Endothelial cell (in vitro differentiated cells): ENCODE measurements around the gene PCDHB10. TPM values are rescaled to one million over a fixed set of nuclear protein-coding genes. Genes with fewer than 3 reads are reported as not detected.
A peak's percentile ranks its signal among the peaks of the same experiment; 100 is the strongest.
"Not testable (repeated sequence)": the region's sequence is repeated elsewhere in the genome, so short reads cannot be mapped to it uniquely, and the experiment has no call there.

Experiments
- DNase-seq: peaks from one replicate; pipeline ENCODE4 v3.0.0; 2021; ENCODE audit warnings: low spot score
- H3K27ac Mint-ChIP-seq: one replicate; pipeline ENCODE4 v1.8.0; 2021; ENCODE audit warnings: mixed read lengths, inconsistent platforms; ENCODE audit not compliant: unreplicated experiment
- H3K27me3 Mint-ChIP-seq: one replicate; pipeline ENCODE4 v1.8.0; 2021; ENCODE audit warnings: mild to moderate bottlenecking, moderate library complexity, mixed read lengths, inconsistent platforms; ENCODE audit not compliant: unreplicated experiment
- H3K36me3 Mint-ChIP-seq: one replicate; pipeline ENCODE4 v1.8.0; 2021; ENCODE audit warnings: mild to moderate bottlenecking, low read depth, mixed read lengths, inconsistent platforms; ENCODE audit not compliant: unreplicated experiment
- H3K4me1 Mint-ChIP-seq: one replicate; pipeline ENCODE4 v1.8.0; 2021; ENCODE audit warnings: mild to moderate bottlenecking, mixed read lengths, inconsistent platforms; ENCODE audit not compliant: unreplicated experiment
- H3K4me3 Mint-ChIP-seq: one replicate; pipeline ENCODE4 v1.8.0; 2021; ENCODE audit warnings: mild to moderate bottlenecking, mixed read lengths, inconsistent platforms; ENCODE audit not compliant: unreplicated experiment
- H3K9me3 Mint-ChIP-seq: one replicate; pipeline ENCODE4 v1.8.0; 2021; ENCODE audit warnings: mixed read lengths, inconsistent platforms; ENCODE audit not compliant: unreplicated experiment
- CTCF ChIP-seq: fragments of 200-600 bp; sonication (generic); IDR thresholded peaks from one replicate; pipeline ENCODE4 v1.5.0; 2021; ENCODE audit warnings: antibody characterized with exemption; ENCODE audit not compliant: unreplicated experiment
- total RNA-seq: library from RNA; stranded (reverse); fragmentation: NEBNext Ultra II Directional; extraction: Animal tissue kit (Norgen Biotek cat#: 25700); gene quantifications from one replicate; pipeline ENCODE4 v1.2.1, GENCODE V29; 2021; ENCODE audit not compliant: unreplicated experiment

The PCDHB10 gene
- total RNA-seq, 1 donor from 2014 or later: 10.3 TPM

GRCh38 chr5:141234109-141234667 is 42.0 kb downstream of the PCDHB10 start:
- Mint-ChIP-seq H3K27me3 (peaks cover 9% of the 10 kb centered on the region), H3K9me3 (peaks cover 16% of the 10 kb centered on the region), H3K27ac (no peak overlapping the region), H3K4me1 (no peaks in the 10 kb centered on the region), H3K4me3 (peak overlapping the region; percentile 59), H3K36me3 (peaks cover 38% of the 10 kb centered on the region)
- no peak for DNase-seq
- TF ChIP-seq CTCF: no peak

DNA sequence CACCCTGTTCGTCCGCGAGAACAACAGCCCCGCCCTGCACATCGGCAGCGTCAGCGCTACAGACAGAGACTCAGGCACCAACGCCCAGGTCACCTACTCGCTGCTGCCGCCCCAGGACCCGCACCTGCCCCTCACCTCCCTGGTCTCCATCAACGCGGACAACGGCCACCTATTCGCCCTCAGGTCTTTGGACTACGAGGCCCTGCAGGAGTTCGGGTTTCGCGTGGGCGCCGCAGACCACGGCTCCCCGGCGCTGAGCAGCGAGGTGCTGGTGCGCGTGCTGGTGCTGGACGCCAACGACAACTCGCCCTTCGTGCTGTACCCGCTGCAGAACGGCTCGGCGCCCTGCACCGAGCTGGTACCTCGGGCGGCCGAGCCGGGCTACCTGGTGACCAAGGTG is 43.8 kb downstream of the PCDHB10 start:
- not testable (repeated sequence) for DNase-seq, H3K4me1 Mint-ChIP-seq, H3K27ac Mint-ChIP-seq
- peaks cover 22% of the 10 kb centered on the region for H3K9me3 Mint-ChIP-seq
- peaks cover 44% of the 10 kb centered on the region for H3K36me3 Mint-ChIP-seq
- H3K4me3 Mint-ChIP-seq: peak overlapping the region; percentile 70
- peaks cover 12% of the 10 kb centered on the region for H3K27me3 Mint-ChIP-seq

- DNase-seq: no peak
- Mint-ChIP-seq H3K27me3 (peaks cover 14% of the 10 kb centered on the region), H3K4me1 (no peaks in the 10 kb centered on the region), H3K27ac (peak overlapping the region; percentile 42), H3K9me3 (peaks cover 24% of the 10 kb centered on the region), H3K4me3 (peak overlapping the region; percentile 78), H3K36me3 (peaks cover 39% of the 10 kb centered on the region)
- no peak for TF ChIP-seq CTCF
Measured at GRCh38 chr5:141236516-141237313, 44.6 kb downstream of the PCDHB10 start.

- TF ChIP-seq CTCF: no peak
- H3K9me3 Mint-ChIP-seq: peaks cover 44% of the 10 kb centered on the region
- no peak for DNase-seq
- peaks cover 4% of the 10 kb centered on the region for H3K4me1 Mint-ChIP-seq
- no peak overlapping the region for H3K4me3 Mint-ChIP-seq
- peaks cover 41% of the 10 kb centered on the region for H3K36me3 Mint-ChIP-seq
- H3K27ac Mint-ChIP-seq: no peak overlapping the region
- peaks cover 14% of the 10 kb centered on the region for H3K27me3 Mint-ChIP-seq
Measured at GRCh38 chr5:141241496-141241895, 49.3 kb downstream of the PCDHB10 start.

Other genes with a start within 250 kb of the PCDHB10 start
- 5.2 TPM for gene PCDHAC2, start 225.9 kb upstream of the PCDHB10 start, total RNA-seq
- not detected for gene PCDHB1, start 141.0 kb upstream of the PCDHB10 start, total RNA-seq
- 44.9 TPM for gene PCDHB2, start 97.7 kb upstream of the PCDHB10 start, total RNA-seq
- gene PCDHB3, start 91.9 kb upstream of the PCDHB10 start, total RNA-seq: 6.5 TPM
- 2.3 TPM for gene PCDHB4, start 70.5 kb upstream of the PCDHB10 start, total RNA-seq
- 7.8 TPM for gene PCDHB5, start 57.1 kb upstream of the PCDHB10 start, total RNA-seq
- 1.1 TPM for gene PCDHB6, start 42.3 kb upstream of the PCDHB10 start, total RNA-seq
- 4.6 TPM for gene PCDHB7, start 19.7 kb upstream of the PCDHB10 start, total RNA-seq
- gene PCDHB8, start 14.6 kb upstream of the PCDHB10 start, total RNA-seq: 9.2 TPM
- gene PCDHB16, start 10.0 kb upstream of the PCDHB10 start, total RNA-seq: 10.9 TPM
- gene PCDHB9, start 5.2 kb upstream of the PCDHB10 start, total RNA-seq: 15.2 TPM
- gene PCDHB11, start 7.3 kb downstream of the PCDHB10 start, total RNA-seq: 6.4 TPM
- 8.4 TPM for gene PCDHB12, start 16.4 kb downstream of the PCDHB10 start, total RNA-seq
- 7.1 TPM for gene PCDHB13, start 21.6 kb downstream of the PCDHB10 start, total RNA-seq
- gene PCDHB14, start 31.0 kb downstream of the PCDHB10 start, total RNA-seq: 8.4 TPM
- gene PCDHB15, start 53.0 kb downstream of the PCDHB10 start, total RNA-seq: 10.5 TPM
- 0.62 TPM for gene SLC25A2, start 111.7 kb downstream of the PCDHB10 start, total RNA-seq
- gene TAF7, start 128.4 kb downstream of the PCDHB10 start, total RNA-seq: 86.4 TPM
- gene PCDHGA1, start 138.2 kb downstream of the PCDHB10 start, total RNA-seq: 1.4 TPM
- gene PCDHGA2, start 146.4 kb downstream of the PCDHB10 start, total RNA-seq: 1.6 TPM
- gene PCDHGA3, start 151.5 kb downstream of the PCDHB10 start, total RNA-seq: 1.4 TPM
- 3.1 TPM for gene PCDHGB1, start 157.7 kb downstream of the PCDHB10 start, total RNA-seq
- 2.0 TPM for gene PCDHGA4, start 162.7 kb downstream of the PCDHB10 start, total RNA-seq
- gene PCDHGB2, start 167.6 kb downstream of the PCDHB10 start, total RNA-seq: 11.1 TPM
- gene PCDHGA5, start 171.8 kb downstream of the PCDHB10 start, total RNA-seq: 2.4 TPM
- gene PCDHGB3, start 177.9 kb downstream of the PCDHB10 start, total RNA-seq: 4.1 TPM
- 3.9 TPM for gene PCDHGA6, start 181.5 kb downstream of the PCDHB10 start, total RNA-seq
- gene PCDHGA7, start 190.4 kb downstream of the PCDHB10 start, total RNA-seq: 6.3 TPM
- 13.2 TPM for gene PCDHGB4, start 195.3 kb downstream of the PCDHB10 start, total RNA-seq
- gene PCDHGA8, start 200.3 kb downstream of the PCDHB10 start, total RNA-seq: 2.6 TPM
- gene PCDHGB5, start 205.6 kb downstream of the PCDHB10 start, total RNA-seq: 5.5 TPM
- gene PCDHGA9, start 210.4 kb downstream of the PCDHB10 start, total RNA-seq: 3.1 TPM
- gene PCDHGB6, start 215.7 kb downstream of the PCDHB10 start, total RNA-seq: 60.0 TPM
- gene PCDHGA10, start 220.6 kb downstream of the PCDHB10 start, total RNA-seq: 43.0 TPM
- gene PCDHGB7, start 225.3 kb downstream of the PCDHB10 start, total RNA-seq: 45.2 TPM
- gene PCDHGA11, start 228.7 kb downstream of the PCDHB10 start, total RNA-seq: 10.8 TPM
- gene PCDHGA12, start 238.2 kb downstream of the PCDHB10 start, total RNA-seq: 3.8 TPM